WTC11 (cell line): ENCODE measurements around the gene PAIP1.

Source experiments
- ATF2 ChIP-seq: sonication (generic); formaldehyde crosslinking; IDR thresholded peaks from 2 replicates; pipeline ENCODE4 v1.8.1; 2022; ENCODE audit warnings: low read depth, missing genetic modification reagents, borderline replicate concordance
- CBFB ChIP-seq: sonication (generic); formaldehyde crosslinking; IDR thresholded peaks from 2 replicates; pipeline ENCODE4 v1.8.1; 2022; ENCODE audit warnings: mild to moderate bottlenecking, low read depth, missing genetic modification reagents
- ELF4 ChIP-seq: sonication (generic); formaldehyde crosslinking; IDR thresholded peaks from 2 replicates; pipeline ENCODE4 v1.8.1; 2022; ENCODE audit warnings: low read depth, mild to moderate bottlenecking, moderate library complexity, missing genetic modification reagents
- EMX1 ChIP-seq: fragments of 250-450 bp; sonication (Bioruptor Pico); IDR thresholded peaks from 2 replicates; pipeline ENCODE4 v1.8.0; 2021; ENCODE audit warnings: mild to moderate bottlenecking
- MXD4 ChIP-seq: fragments of 250-450 bp; sonication (Bioruptor Pico); IDR thresholded peaks from 2 replicates; pipeline ENCODE4 v1.8.0; 2021; ENCODE audit warnings: mild to moderate bottlenecking, moderate library complexity, borderline replicate concordance
- NFYB ChIP-seq: sonication (generic); formaldehyde crosslinking; conservative IDR thresholded peaks from 2 replicates; pipeline ENCODE4 v1.8.0; 2022; ENCODE audit warnings: low read depth, missing genetic modification reagents
- NR2C2 ChIP-seq: sonication (generic); formaldehyde crosslinking; IDR thresholded peaks from 2 replicates; pipeline ENCODE4 v1.8.0; 2022; ENCODE audit warnings: mild to moderate bottlenecking, missing genetic modification reagents
- USF2 ChIP-seq: sonication (generic); formaldehyde crosslinking; IDR thresholded peaks from 2 replicates; pipeline ENCODE4 v1.8.1; 2023; ENCODE audit warnings: mild to moderate bottlenecking, missing genetic modification reagents, moderate library complexity
- ZNF263 ChIP-seq: sonication (generic); formaldehyde crosslinking; IDR thresholded peaks from 2 replicates; pipeline ENCODE4 v1.8.1; 2022; ENCODE audit warnings: low read depth, mild to moderate bottlenecking, moderate library complexity, missing genetic modification reagents
- ZNF396 ChIP-seq: fragments of 250-450 bp; sonication (Bioruptor Pico); IDR thresholded peaks from 2 replicates; pipeline ENCODE4 v1.8.0; 2021; ENCODE audit warnings: mild to moderate bottlenecking, moderate library complexity, borderline replicate concordance
- TF ChIP-seq, protein P1 (sequence below): sonication (generic); formaldehyde crosslinking; IDR thresholded peaks from 2 replicates; pipeline ENCODE4 v1.8.0; 2022; ENCODE audit warnings: mild to moderate bottlenecking, missing genetic modification reagents
- TF ChIP-seq, protein P2 (sequence below): fragments of 200-600 bp; IDR thresholded peaks from 2 replicates; pipeline ENCODE4 v1.8.0; 2022; ENCODE audit warnings: antibody characterized with exemption
- TF ChIP-seq, protein P3 (sequence below): sonication (generic); formaldehyde crosslinking; IDR thresholded peaks from 2 replicates; pipeline ENCODE4 v1.8.0; 2022; ENCODE audit warnings: missing genetic modification reagents

DNA sequence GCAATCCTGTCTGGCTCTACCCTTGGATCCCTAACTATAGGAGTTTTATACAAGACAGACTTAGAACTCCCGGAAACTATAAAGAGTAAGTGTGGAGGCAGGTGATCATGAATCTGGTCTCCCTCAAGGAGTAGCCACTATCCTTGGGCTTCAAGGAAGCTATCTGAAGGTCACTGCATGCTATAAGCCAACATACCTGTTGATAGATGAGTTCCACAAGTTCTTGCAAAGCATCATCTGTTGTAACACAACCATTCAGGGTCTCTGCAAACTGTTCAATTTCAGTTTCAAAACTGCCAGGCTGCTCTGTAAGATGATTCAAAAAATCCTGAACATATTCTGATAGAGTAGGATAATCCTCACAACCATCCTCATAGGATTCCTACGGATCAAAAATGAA, 9.3 kb downstream of the PAIP1 start:
- TF ChIP-seq, protein P1, sequence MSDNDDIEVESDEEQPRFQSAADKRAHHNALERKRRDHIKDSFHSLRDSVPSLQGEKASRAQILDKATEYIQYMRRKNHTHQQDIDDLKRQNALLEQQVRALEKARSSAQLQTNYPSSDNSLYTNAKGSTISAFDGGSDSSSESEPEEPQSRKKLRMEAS (CRISPR knock-in tag), result no peak
- TF ChIP-seq, protein P2, sequence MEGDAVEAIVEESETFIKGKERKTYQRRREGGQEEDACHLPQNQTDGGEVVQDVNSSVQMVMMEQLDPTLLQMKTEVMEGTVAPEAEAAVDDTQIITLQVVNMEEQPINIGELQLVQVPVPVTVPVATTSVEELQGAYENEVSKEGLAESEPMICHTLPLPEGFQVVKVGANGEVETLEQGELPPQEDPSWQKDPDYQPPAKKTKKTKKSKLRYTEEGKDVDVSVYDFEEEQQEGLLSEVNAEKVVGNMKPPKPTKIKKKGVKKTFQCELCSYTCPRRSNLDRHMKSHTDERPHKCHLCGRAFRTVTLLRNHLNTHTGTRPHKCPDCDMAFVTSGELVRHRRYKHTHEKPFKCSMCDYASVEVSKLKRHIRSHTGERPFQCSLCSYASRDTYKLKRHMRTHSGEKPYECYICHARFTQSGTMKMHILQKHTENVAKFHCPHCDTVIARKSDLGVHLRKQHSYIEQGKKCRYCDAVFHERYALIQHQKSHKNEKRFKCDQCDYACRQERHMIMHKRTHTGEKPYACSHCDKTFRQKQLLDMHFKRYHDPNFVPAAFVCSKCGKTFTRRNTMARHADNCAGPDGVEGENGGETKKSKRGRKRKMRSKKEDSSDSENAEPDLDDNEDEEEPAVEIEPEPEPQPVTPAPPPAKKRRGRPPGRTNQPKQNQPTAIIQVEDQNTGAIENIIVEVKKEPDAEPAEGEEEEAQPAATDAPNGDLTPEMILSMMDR, result no peak
- TF ChIP-seq MXD4 (CRISPR knock-in tag) (no peak), ZNF396 (CRISPR knock-in tag) (no peak), ELF4 (CRISPR knock-in tag) (no peak), NR2C2 (CRISPR knock-in tag) (no peak), ZNF263 (CRISPR knock-in tag) (no peak), CBFB (CRISPR knock-in tag) (no peak), EMX1 (CRISPR knock-in tag) (no peak), NFYB (CRISPR knock-in tag) (no peak), ATF2 (CRISPR knock-in tag) (no peak), USF2 (CRISPR knock-in tag) (no peak)
- TF ChIP-seq, protein P3, sequence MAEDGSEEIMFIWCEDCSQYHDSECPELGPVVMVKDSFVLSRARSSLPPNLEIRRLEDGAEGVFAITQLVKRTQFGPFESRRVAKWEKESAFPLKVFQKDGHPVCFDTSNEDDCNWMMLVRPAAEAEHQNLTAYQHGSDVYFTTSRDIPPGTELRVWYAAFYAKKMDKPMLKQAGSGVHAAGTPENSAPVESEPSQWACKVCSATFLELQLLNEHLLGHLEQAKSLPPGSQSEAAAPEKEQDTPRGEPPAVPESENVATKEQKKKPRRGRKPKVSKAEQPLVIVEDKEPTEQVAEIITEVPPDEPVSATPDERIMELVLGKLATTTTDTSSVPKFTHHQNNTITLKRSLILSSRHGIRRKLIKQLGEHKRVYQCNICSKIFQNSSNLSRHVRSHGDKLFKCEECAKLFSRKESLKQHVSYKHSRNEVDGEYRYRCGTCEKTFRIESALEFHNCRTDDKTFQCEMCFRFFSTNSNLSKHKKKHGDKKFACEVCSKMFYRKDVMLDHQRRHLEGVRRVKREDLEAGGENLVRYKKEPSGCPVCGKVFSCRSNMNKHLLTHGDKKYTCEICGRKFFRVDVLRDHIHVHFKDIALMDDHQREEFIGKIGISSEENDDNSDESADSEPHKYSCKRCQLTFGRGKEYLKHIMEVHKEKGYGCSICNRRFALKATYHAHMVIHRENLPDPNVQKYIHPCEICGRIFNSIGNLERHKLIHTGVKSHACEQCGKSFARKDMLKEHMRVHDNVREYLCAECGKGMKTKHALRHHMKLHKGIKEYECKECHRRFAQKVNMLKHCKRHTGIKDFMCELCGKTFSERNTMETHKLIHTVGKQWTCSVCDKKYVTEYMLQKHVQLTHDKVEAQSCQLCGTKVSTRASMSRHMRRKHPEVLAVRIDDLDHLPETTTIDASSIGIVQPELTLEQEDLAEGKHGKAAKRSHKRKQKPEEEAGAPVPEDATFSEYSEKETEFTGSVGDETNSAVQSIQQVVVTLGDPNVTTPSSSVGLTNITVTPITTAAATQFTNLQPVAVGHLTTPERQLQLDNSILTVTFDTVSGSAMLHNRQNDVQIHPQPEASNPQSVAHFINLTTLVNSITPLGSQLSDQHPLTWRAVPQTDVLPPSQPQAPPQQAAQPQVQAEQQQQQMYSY (CRISPR knock-in tag), result no peak
